ENCODE measurements around the gene FBN2. TPM values are rescaled to one million over a fixed set of nuclear protein-coding genes. Genes with fewer than 3 reads are reported as not detected.

Gene FBN2
- total RNA-seq, 1 donor from 2014 or later, result 6.6 TPM

DNA sequence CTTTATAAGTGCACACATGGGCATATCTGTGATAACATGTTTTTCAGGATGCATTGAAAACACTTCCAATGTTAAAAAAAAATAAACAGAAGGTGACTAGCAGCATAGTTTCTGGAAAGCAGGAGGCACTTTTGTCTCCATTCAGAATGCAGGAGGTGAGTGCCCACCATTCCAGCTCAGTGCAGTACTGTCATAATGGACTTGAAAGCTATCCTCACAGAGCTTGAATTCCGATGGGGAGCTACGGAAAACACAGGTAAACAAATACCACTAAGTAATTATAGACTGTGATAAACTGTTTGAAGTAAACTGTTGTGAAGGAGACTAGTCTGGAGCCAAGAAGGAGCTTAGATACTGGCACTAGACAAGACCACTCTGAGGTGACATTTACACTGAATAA lies 9.9 kb downstream of the FBN2 start:
- no peaks in the 10 kb centered on the region for H3K36me3 Mint-ChIP-seq (ENCODE audit: insufficient read depth)
- no peak for DNase-seq (ENCODE audit: low spot score, unreplicated experiment)
- TF ChIP-seq, protein P1, sequence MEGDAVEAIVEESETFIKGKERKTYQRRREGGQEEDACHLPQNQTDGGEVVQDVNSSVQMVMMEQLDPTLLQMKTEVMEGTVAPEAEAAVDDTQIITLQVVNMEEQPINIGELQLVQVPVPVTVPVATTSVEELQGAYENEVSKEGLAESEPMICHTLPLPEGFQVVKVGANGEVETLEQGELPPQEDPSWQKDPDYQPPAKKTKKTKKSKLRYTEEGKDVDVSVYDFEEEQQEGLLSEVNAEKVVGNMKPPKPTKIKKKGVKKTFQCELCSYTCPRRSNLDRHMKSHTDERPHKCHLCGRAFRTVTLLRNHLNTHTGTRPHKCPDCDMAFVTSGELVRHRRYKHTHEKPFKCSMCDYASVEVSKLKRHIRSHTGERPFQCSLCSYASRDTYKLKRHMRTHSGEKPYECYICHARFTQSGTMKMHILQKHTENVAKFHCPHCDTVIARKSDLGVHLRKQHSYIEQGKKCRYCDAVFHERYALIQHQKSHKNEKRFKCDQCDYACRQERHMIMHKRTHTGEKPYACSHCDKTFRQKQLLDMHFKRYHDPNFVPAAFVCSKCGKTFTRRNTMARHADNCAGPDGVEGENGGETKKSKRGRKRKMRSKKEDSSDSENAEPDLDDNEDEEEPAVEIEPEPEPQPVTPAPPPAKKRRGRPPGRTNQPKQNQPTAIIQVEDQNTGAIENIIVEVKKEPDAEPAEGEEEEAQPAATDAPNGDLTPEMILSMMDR (IDR thresholded peaks at IDR 0.05; ENCODE audit: unreplicated experiment), result no peak
- H3K4me3 Mint-ChIP-seq (ENCODE audit: low read depth), result no peak overlapping the region
- no peaks in the 10 kb centered on the region for H3K4me1 Mint-ChIP-seq (ENCODE audit: low read depth)
- H3K27ac Mint-ChIP-seq, result no peak overlapping the region
- no peaks in the 10 kb centered on the region for H3K27me3 Mint-ChIP-seq
- H3K9me3 Mint-ChIP-seq (ENCODE audit: low read depth), result no peaks in the 10 kb centered on the region

DNA sequence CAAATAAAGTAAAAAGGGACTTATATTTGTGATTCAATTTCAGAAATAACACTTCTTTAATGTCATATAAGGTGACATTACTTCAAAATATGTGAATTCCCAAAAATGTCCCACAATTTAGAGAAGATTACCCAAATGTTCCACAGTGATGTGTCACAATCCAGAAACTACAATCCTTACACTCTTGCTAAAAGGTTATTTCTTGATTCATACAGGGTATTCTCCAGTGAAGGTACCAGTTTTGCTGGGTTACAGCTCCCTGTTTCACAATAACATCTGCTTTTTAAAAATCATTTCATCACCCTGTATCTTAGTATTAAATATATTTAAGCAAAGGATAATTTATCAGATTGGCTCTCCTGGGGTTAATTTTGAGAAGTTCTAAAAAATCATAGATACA lies 11.0 kb downstream of the FBN2 start:
- TF ChIP-seq, protein P1 (IDR thresholded peaks at IDR 0.05; ENCODE audit: unreplicated experiment), result no peak
- no peak for DNase-seq (ENCODE audit: low spot score, unreplicated experiment)
- Mint-ChIP-seq H3K27ac (no peak overlapping the region), H3K9me3 (ENCODE audit: low read depth) (no peaks in the 10 kb centered on the region), H3K4me3 (ENCODE audit: low read depth) (no peak overlapping the region), H3K36me3 (ENCODE audit: insufficient read depth) (no peaks in the 10 kb centered on the region), H3K27me3 (no peaks in the 10 kb centered on the region), H3K4me1 (ENCODE audit: low read depth) (no peaks in the 10 kb centered on the region)

DNA sequence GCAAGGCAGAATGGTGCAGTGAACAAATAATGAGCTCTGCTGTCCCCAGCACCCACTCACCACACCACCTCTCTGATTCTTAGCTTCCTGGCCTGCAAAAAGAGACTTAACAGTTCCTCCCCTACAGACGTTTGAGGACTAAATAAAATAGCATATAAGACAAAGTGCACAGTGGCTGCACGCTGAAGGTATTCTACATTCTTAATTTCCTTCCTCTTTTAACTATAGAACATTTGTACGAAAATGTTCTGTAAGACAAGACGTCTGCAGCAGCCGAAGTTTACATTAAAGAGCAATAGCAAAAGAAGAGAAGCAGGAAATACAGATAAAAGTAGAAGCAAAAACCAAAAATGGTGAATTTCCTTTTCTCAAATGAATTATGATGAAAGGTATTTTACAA lies 15.7 kb downstream of the FBN2 start:
- no peak overlapping the region for H3K27ac Mint-ChIP-seq
- DNase-seq (ENCODE audit: low spot score, unreplicated experiment), result no peak
- H3K9me3 Mint-ChIP-seq (ENCODE audit: low read depth), result no peaks in the 10 kb centered on the region
- H3K4me3 Mint-ChIP-seq (ENCODE audit: low read depth), result no peak overlapping the region
- TF ChIP-seq, protein P1 (IDR thresholded peaks at IDR 0.05; ENCODE audit: unreplicated experiment), result no peak
- no peaks in the 10 kb centered on the region for H3K4me1 Mint-ChIP-seq (ENCODE audit: low read depth)
- no peaks in the 10 kb centered on the region for H3K36me3 Mint-ChIP-seq (ENCODE audit: insufficient read depth)
- H3K27me3 Mint-ChIP-seq, result no peaks in the 10 kb centered on the region

DNA sequence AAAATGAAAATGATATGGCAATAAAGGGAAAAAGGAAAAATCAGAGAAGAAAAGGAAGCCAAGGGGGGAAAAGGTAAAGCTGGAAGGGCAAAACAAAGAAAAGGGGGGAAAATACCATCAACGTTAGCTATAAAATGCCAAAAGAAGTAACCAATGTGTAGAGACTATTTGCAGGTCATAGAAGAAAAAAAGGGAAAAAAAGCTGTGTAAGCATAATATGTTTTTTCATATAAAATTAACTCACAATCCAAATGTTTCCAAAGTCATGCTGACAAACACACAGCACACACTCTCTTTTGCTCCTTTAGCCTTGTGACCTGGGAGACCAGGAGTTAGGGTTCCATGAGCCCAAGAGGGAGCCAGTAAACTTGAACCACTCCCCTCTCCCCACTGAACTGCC lies 18.2 kb downstream of the FBN2 start:
- TF ChIP-seq, protein P1 (IDR thresholded peaks at IDR 0.05; ENCODE audit: unreplicated experiment), result no peak
- Mint-ChIP-seq H3K4me1 (ENCODE audit: low read depth) (no peaks in the 10 kb centered on the region), H3K36me3 (ENCODE audit: insufficient read depth) (no peaks in the 10 kb centered on the region), H3K27me3 (no peaks in the 10 kb centered on the region), H3K27ac (no peak overlapping the region), H3K4me3 (ENCODE audit: low read depth) (no peak overlapping the region), H3K9me3 (ENCODE audit: low read depth) (no peaks in the 10 kb centered on the region)
- no peak for DNase-seq (ENCODE audit: low spot score, unreplicated experiment)

DNA sequence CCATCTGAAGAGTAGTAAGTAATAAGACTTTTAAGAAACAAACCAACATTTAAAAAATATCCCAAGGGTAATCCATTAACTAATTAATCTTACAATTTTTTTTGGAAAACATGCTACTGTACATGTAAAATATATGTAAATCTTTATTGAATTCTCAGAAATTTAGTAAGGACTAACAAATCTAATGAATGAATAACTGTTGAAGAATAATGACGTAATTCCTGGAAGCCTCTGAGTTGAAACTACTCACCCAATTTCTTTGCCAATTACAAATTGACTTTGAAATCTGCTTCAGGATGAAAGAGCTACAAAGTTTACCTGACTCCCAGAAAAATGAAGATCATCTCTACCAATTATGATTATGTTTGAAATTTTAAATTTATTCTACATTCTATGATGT lies 21.1 kb downstream of the FBN2 start:
- H3K4me3 Mint-ChIP-seq (ENCODE audit: low read depth), result no peak overlapping the region
- no peaks in the 10 kb centered on the region for H3K9me3 Mint-ChIP-seq (ENCODE audit: low read depth)
- TF ChIP-seq, protein P1 (IDR thresholded peaks at IDR 0.05; ENCODE audit: unreplicated experiment), result no peak
- H3K4me1 Mint-ChIP-seq (ENCODE audit: low read depth), result peaks cover 5% of the 10 kb centered on the region
- no peak overlapping the region for H3K27ac Mint-ChIP-seq
- no peak for DNase-seq (ENCODE audit: low spot score, unreplicated experiment)
- H3K36me3 Mint-ChIP-seq (ENCODE audit: insufficient read depth), result no peaks in the 10 kb centered on the region
- H3K27me3 Mint-ChIP-seq, result no peaks in the 10 kb centered on the region
